ENCODE results near the gene SMARCA4.
"Not testable (repeated sequence)": the region's sequence is repeated elsewhere in the genome, so short reads cannot be mapped to it uniquely, and the experiment has no call there.

Gene SMARCA4

GRCh38 chr19:11041194-11041593, 80.4 kb downstream of the SMARCA4 start:
- DNase-seq, result no peak

- no peak for DNase-seq
Measured at GRCh38 chr19:11041966-11042627, 81.3 kb downstream of the SMARCA4 start.

DNA sequence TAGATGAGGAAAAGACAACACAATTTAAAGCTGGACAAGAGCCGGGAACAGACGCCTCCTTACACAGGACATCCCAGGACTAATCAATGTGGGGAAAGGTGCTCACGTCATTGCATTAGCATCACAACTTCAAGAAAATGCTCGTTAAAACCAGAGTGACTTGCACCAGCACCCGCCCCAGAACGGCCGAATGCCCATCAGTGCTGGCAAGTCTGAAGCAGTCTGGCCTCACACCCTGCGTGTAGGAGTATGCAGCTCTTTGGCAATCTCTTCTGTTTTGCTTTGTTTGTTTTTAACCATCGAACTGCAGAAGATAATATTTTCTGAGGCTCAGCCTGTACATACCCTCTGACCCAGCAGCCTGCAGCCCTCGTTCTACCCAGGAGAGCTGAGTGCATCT, 83.6 kb downstream of the SMARCA4 start:
- DNase-seq, result no peak

GRCh38 chr19:11045536-11045935, 84.7 kb downstream of the SMARCA4 start:
- no peak for DNase-seq

DNA sequence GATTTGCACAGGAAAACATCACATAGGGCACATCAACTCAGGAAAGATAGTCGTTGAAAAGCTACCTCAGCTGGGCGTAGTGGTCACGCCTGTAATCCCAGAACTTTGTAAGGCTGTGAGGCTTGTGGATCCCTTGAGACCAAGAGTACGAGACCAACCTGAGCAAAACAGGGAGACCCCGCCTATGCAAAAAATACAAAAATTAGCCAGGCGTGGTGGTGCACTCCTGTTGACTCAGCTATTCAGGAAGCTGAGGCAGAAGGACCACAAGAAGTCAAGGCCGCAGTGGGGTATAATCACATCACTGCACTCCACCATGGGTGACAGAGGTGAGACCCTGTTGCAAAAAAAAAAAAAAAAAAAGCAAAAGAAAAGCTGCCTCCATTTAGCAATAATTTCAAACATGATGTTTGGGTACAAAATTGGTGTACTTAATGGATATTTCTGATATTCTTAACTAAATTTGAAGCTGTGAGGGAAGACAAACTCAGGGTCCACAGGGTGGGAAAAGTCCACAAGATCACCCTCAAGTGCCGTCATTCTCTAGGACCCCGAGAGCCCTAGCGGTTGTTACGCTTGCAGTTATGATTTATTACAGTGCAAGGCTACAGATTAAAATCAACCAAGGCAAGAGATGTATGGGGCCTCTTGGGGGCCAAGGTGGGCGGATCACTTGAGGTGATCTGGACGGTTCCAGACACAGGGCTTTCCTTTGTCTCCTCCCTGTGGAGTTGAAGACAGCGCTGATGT, 86.0 kb downstream of the SMARCA4 start:
- no peak for DNase-seq

DNA sequence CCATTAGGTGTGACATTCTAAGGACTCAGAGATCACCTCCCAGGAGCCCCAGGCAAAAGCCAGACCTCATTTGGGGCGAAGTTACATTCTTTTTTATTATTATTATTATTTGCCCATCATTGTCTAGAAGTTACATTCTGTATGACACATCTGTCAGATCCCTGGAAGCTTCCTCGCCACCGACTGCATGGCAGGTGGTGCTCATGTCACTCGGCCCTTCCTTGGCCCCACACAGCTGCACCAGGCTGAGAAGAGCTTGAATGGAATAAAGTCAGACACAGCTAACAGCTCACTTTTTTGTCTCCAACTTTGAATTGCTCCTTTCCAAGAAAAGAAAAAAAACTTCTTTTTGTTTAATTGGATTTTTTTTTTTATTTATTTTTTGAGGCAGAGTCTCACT, 87.0 kb downstream of the SMARCA4 start:
- DNase-seq, result no peak

- no peak for DNase-seq
Measured at GRCh38 chr19:11050323-11051114, 89.7 kb downstream of the SMARCA4 start.

DNA sequence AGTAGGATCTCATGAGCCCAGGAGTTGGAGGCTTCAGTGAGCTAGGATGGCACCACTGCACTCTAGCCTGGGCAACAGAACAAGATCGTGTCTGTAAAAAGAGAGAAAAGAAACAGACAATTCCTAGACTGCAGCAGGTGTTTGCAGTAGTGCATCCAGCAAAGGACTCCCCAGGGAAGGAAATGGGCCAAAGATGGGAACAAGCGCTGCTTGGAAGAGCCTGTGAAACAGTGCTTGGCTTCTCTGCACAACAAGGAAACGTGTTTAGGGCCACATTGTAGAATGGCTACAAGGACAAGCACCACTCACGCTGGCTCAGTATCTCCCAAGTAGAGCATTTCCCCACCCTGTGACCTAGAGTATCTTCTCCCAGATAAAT, 93.0 kb downstream of the SMARCA4 start:
- DNase-seq, result no peak

DNA sequence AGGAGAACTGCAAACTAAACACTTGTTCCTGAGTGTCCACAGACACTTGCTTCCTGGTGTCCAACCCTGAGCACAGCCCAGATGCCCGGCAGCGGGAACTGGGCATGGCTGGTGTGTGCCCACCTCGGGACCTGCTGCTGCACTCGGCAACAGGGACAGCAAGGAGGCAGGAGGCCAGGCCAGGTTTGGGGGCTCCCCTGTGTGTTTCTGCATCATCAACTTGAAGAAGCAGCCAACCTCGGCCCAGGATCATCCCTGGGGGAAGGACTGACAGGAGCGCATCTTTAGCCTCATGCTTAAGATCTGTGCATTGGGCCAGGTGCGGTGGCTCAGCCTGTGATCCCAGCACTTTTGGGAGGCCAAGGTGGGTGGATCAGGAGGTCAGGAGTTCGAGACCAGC, 93.4 kb downstream of the SMARCA4 start:
- no peak for DNase-seq

DNA sequence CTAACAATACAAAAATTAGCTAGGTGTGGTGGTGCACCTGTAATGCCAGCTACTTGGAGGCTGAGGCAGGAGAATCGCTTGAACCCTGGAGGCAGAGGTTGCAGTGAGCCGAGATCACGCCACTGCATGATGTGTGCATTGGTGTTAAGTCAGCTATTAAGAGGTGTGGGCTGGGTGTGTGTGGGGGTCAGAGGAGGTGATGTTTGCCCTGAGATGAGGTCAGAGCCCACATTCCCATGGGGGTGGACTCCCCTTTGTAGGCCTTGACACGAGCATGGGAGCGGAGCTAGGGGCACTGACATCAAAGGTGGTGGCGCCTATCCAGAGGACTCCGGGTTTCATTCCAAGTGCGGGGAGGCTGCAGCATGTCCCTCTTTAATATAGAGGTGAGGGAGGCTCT, 93.8 kb downstream of the SMARCA4 start:
- no peak for DNase-seq

GRCh38 chr19:11058246-11059030, 97.6 kb downstream of the SMARCA4 start:
- DNase-seq, result no peak

DNA sequence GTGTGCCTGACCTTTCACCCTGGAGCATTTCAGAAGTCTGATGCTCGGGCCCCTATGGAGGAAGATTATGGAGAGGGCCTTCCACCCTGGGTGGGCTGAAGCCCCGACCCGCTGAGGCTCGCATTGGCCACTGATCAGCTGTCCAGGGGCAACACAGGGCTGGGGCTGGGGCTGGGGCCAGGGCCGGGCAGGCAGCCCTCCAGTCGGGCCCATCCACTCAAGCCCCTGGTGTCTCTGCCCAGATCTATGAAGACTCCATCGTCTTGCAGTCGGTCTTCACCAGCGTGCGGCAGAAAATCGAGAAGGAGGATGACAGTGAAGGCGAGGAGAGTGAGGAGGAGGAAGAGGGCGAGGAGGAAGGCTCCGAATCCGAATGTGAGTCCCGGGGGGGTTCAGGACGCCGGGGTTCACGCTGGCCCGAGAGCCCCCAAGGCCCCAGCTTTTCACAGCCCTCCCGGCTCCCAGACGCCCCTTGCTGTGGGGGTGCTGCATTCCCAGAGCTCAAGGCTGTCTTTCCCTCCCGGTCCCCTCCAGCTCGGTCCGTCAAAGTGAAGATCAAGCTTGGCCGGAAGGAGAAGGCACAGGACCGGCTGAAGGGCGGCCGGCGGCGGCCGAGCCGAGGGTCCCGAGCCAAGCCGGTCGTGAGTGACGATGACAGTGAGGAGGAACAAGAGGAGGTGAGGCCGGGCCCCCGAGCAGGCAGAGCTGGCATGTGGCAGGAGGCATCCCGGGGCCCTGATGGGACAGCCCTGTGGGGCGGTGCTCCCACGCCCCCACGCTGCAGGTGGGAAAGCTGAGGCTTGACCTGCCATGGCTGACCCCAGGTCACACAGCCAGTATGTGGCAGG, 98.9 kb downstream of the SMARCA4 start:
- no peak for DNase-seq

DNA sequence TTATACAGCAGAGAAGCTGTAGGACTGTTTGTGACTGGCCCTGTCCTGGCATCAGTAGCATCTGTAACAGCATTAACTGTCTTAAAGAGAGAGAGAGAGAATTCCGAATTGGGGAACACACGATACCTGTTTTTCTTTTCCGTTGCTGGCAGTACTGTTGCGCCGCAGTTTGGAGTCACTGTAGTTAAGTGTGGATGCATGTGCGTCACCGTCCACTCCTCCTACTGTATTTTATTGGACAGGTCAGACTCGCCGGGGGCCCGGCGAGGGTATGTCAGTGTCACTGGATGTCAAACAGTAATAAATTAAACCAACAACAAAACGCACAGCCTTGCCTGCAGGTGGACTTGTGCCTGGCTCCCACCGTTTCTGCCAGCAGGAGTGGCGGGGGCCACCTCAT, 101.1 kb downstream of the SMARCA4 start:
- no peak for DNase-seq

GRCh38 chr19:11063434-11063833, 102.6 kb downstream of the SMARCA4 start:
- DNase-seq, result no peak

- DNase-seq, result no peak
Measured at GRCh38 chr19:11064831-11065303, 104.0 kb downstream of the SMARCA4 start.

DNA sequence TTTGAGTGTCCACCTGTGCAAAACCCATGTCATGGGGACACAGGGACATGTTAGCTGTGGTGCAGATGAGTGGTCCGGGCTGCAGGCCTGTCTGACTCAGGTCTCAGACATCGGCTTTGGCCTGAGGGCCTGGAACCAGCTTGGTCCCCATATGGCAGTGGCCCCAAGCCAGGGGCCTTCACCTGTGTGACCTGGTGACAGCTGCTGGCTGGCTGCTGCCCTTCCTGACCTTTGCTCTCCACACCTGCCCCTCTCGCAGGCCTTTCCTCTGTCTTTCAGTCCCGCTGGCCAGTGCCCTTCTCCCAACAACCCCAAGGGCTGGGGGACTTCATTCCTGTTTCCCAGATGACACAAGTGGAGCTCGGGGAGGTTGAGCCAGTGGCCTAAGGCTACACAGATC, 105.5 kb downstream of the SMARCA4 start:
- no peak for DNase-seq

GRCh38 chr19:11067356-11068113, 106.7 kb downstream of the SMARCA4 start:
- no peak for DNase-seq

- no peak for DNase-seq
Measured at GRCh38 chr19:11069561-11069960, 108.7 kb downstream of the SMARCA4 start.

- no peak for DNase-seq
Measured at GRCh38 chr19:11070123-11070522, 109.3 kb downstream of the SMARCA4 start.

DNA sequence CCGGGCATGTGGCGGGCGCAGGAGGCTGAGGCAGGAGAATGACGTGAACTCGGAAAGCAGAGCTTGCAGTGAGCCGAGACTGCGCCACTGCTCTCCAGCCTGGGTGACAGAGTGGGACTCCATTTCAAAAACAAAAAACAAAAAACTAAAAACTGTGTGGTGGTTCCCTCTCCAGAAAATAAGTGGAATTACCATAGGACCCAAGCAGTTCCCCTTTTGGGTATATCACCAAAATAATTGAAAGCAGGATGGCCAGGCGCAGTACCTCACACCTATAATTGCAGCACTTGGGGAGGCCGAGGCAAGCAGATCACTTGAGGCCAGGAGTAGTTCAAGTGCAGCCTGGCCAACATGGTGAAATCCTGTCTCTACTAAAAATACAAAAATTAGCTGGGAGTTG, 112.7 kb downstream of the SMARCA4 start:
- no peak for DNase-seq

GRCh38 chr19:11076792-11077191, 116.0 kb downstream of the SMARCA4 start:
- DNase-seq, result not testable (repeated sequence)

Measured in NCI-H1048 (cell line).